Stimulated activated CD4-positive, alpha-beta T cell treated with anti-CD3 and anti-CD28 coated beads, Interleukin-12 subunit alpha, Interleukin-12 subunit beta, amount 100 ng/mL, for 24 hours (primary cell): ENCODE data around the gene KMT2B.

Source experiments
- DNase-seq, 2 experiments: peaks; one replicate each; pipeline ENCODE4 v3.0.0-alpha.2; 2020; ENCODE audit warnings: low read depth in 2 of 2

The KMT2B gene

DNA sequence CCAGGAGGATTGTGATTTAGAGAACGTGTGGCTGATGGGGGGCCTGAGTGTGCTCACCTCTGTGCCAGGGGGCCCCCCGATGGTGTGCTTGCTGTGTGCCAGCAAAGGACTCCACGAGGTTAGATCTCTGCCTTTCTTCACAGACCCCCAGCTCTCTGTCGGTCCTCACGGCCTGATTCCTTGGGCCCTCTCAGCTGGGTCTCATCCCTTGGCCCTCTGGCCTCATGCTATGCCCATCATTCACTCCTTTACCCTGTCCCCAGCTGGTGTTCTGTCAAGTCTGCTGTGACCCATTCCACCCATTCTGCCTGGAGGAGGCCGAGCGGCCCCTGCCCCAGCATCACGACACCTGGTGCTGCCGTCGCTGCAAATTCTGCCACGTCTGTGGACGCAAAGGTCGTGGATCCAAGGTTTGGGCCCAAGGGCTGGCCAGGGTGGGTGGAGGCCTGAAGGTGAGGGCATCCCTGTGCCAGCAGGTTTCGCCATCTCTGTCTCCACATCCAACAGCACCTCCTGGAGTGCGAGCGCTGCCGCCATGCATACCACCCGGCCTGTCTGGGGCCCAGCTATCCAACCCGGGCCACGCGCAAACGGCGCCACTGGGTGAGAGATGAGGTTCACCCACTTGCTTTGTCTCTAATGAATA is 7.5 kb downstream of the KMT2B start:
- DNase-seq = no peak

DNA sequence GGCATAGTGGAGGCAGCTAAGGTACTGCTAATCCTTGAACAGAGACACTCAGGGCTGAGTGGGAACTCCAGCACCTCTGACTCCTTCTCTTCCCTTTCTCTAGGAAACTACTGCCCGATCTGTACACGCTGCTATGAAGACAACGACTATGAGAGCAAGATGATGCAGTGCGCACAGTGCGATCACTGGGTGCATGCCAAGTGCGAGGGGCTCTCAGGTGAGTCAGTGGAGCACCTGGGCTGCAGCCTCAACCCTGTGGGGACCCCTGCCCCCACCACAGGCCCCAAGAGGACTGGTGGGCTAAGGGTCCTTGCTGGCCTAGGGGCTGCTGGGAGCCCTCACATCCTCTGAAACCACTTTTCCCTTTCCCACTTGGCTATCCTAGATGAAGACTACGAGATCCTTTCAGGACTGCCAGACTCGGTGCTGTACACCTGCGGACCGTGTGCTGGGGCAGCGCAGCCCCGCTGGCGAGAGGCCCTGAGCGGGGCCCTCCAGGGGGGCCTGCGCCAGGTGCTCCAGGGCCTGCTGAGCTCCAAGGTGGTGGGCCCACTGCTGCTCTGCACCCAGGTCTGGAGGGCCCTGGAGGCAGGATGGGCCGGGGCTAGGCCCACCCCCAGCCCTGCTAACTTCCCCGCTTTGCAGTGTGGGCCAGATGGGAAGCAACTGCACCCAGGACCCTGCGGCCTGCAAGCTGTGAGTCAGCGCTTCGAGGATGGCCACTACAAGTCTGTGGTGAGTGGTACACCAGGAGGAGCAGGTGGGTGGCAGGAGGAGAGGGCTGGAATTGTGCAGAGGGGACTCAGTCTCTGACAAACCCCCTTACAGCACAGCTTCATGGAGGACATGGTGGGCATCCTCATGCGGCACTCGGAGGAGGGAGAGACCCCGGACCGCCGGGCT is 9.5 kb downstream of the KMT2B start:
- DNase-seq = no peak

DNA sequence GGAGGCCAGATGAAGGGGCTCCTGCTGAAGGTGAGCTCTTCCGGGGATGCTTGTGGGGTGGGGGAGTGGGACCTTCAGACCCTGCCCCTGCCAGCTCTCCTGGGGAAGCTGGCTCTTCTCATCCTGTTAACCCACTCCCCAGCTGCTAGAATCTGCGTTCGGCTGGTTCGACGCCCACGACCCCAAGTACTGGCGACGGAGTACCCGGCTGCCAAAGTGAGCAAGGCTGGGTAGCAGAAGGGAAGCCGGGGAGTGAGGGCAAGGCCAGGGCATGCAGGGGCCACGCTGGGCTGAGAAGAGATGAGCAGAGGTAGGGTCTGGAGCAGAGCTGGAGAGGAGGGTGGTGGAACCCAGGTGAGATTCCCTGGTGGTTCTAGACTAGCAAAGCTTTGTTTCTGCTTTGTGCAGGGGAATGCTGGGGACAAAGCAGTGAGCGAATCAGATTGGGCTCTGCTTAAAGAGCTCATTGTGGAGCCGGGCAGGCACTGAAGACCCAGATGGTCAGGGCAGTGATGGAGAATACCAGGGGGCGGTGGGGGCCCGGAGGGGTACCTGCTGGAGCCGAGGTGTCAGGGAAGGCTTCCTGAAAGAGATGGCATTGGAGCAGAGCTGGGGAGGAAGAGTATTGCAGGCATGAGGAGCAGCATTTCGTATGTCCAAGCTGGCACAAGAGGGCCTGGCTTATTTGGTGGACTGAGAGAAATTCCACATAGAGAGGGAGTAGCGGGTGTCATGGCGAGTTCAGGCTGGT is 10.3 kb downstream of the KMT2B start:
- DNase-seq = no peak

DNA sequence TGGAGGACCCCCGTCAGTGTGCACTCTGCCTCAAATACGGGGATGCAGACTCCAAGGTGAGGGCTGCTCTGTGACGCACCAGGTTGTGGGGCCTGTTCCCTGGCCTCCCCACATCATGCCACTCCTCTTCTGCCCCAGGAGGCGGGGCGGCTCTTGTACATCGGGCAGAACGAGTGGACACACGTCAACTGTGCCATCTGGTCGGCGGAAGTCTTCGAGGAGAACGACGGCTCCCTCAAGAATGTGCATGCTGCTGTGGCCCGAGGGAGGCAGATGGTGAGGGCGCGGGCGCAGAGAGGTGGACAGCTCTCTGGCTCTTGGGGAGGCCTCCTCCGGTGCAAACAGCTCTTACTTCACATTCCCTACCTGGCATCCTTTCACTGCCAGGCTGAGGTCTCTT is 11.2 kb downstream of the KMT2B start:
- no peak for DNase-seq

DNA sequence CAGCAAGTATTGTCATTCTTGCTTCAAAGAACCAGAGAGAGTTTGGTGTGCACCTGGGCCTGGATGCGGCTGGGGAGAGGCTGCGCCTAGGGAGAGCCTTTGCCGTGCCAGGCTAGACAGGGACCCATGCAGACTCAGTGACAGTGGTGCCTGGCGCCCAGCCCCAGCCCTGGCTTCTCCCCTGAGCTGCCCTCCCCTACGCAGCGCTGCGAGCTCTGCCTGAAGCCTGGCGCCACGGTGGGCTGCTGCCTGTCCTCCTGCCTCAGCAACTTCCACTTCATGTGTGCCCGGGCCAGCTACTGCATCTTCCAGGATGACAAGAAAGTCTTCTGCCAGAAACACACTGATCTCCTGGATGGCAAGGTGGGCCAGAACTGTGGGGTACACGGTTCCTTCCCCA is 12.0 kb downstream of the KMT2B start:
- DNase-seq = no peak

DNA sequence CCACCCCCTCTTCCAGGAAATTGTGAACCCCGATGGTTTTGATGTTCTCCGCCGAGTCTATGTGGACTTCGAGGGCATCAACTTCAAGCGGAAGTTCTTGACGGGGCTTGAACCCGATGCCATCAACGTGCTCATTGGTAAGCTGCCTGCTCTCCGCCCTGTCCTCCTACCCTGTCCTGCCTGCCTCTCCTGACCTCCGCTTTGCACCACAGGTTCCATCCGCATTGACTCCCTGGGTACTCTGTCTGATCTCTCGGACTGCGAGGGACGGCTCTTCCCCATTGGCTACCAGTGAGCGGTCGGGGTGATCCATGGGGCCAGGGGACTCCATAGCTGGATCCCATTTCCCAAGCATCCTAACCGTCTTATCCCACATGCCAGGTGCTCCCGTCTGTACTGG is 12.5 kb downstream of the KMT2B start:
- no peak for DNase-seq

DNA sequence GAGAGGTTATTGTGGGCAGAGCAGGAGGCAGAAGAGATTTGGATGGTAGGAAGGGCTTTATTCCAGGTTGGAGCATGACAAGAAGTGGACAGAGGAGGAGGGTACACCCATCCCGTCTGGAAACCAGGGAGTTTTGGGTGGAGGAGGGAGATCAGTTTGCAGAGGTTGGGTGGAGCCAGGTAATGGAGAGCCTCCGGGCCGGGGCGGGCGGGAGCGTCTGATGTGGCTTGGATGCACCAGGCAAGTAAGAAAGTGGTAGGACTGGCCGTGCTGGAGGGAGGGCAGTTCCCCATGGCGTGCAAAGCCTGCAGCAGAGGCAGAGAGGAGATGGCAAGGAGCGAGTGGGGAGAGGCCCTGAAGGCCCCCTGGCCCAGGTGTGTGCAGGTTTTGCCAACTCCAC is 13.6 kb downstream of the KMT2B start:
- no peak for DNase-seq

DNA sequence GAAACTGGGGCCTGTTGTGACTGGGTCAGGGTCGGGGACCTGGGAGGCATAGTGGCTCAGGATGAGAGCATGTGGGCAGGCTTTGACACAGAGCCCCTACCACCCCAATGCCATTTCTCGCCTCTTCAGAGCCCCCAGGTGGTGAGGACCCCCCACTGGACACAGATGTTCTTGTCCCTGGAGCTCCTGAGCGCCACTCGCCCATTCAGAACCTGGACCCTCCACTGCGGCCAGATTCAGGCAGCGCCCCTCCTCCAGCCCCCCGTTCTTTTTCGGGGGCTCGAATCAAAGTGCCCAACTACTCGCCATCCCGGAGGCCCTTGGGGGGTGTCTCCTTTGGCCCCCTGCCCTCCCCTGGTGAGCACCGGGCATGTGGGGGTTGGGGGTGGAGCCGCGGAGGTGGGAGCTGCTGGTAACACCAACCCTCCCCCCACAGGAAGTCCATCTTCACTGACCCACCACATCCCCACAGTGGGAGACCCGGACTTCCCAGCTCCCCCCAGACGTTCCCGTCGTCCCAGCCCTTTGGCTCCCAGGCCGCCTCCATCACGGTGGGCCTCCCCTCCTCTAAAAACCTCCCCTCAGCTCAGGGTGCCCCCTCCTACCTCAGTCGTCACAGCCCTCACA is 14.1 kb downstream of the KMT2B start:
- DNase-seq = no peak

DNA sequence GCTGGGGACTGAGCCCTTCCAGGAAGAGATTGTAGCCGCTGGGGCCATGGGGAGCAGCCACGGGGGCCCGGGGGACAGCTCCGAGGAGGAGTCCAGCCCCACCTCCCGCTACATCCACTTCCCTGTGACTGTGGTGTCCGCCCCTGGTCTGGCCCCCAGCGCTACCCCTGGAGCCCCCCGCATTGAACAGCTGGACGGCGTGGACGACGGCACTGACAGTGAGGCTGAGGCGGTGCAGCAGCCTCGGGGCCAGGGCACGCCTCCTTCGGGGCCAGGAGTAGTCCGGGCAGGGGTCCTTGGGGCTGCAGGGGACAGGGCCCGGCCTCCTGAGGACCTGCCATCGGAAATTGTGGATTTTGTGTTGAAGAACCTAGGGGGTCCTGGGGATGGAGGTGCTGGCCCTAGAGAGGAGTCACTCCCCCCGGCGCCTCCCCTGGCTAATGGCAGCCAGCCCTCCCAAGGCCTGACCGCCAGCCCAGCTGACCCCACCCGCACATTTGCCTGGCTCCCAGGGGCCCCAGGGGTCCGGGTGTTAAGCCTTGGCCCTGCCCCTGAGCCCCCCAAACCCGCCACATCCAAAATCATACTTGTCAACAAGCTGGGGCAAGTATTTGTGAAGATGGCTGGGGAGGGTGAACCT is 14.9 kb downstream of the KMT2B start:
- DNase-seq = no peak

DNA sequence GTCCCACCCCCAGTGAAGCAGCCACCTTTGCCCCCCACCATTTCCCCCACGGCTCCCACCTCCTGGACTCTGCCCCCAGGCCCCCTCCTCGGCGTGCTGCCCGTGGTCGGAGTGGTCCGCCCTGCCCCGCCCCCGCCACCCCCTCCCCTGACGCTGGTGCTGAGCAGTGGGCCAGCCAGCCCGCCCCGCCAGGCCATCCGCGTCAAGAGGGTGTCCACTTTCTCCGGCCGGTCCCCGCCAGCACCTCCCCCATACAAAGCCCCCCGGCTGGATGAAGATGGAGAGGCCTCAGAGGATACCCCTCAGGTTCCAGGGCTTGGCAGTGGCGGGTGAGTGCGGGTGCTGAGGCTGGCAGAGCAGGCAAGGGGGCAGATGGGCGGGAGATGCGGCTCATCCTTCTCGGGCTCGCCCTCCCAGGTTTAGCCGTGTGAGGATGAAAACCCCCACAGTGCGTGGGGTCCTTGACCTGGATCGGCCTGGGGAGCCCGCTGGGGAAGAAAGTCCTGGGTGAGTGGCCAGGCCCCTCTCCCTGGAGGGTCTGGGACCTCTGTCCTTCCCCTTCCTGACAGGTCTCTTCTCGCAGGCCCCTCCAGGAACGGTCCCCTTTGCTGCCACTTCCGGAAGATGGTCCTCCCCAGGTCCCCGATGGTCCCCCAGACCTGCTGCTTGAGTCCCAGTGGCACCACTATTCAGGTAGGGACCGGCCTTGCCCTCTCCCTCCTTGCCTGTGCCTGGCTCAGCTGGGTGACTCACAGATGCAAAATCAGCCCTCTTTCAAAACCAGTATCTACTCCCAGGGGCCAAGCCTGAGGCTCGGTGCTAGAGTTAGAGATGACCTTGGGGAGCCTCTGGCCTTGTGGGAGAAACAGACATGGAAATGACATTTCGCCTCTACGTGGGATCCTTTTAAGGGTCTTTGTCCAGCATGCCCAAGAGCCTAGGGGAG is 15.7 kb downstream of the KMT2B start:
- DNase-seq = no peak

DNA sequence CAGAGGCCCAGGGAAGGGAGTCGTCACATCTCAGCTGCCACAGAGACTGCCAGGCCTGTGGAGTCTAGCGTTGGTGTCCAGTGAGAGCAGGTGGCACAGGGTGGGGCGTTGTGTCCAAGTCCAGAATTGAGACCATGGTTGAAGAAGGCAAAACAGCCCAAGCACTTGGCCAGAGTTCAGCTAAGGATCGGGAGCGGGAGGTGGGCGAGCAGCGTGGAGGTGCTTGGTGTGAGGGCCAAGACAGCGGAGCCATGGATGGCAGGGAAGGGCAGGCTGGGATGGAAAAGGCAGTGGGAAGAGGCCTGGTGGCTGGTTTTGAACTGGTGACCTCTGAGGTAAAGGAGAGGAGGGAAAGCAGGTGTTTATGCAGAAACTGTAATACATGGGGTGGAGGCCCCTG is 16.5 kb downstream of the KMT2B start:
- DNase-seq = no peak

DNA sequence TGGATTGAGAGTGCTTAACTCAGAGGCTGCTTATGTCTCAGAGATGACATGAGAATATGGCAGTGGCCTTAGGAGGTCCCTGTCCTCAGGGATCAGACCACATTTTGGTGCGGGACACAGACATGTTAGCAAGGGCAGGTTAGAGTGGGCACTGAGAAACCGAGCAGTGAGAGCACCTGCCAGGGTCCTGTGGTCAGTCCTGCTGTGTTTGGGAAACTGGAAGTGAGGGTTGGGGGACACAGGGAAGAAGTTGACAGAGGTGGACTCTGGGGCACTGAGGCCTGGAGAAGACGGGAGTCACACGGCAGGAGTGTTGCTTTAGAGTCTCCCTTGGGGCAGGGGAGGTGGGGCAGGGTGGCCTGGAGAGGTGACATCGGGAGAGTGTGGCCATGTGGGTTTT is 17.1 kb downstream of the KMT2B start:
- no peak for DNase-seq

DNA sequence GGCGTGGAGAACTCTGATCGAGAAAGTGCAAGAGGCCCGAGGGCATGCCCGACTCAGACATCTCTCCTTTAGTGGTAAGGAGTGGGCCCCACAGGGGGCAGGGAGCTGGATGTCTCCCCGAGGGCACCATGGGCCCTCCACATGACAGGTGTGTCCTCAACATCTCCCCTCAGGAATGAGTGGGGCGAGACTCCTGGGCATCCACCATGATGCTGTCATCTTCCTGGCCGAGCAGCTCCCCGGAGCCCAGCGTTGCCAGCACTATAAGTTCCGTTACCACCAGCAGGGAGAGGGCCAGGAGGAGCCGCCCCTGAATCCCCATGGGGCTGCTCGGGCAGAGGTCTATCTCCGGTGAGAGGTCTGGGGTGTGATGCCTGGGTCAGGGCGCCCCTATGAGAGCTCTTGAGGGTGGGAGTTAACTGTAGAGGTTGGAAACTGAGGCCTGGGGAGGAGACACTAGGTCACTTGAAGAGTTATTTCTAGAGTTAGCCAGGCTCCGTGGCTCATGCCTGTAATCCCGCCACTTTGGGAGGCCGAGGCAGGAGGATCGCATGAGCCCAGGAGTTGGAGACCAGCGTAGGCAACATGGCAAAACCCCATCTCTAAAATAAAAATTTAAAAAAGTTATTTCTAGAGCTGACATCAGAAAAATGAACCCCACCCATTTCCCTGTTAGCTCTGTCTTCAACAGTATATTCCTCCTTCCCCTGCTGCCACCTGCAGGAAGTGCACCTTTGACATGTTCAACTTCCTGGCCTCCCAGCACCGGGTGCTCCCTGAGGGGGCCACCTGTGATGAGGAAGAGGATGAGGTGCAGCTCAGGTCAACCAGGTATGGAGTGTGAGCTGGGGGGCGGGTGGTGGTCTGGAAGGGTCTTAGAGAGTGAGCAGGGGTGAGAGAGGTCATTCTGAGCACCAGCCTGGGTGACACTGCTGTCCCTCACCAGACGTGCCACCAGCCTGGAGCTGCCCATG is 19.4 kb downstream of the KMT2B start:
- no peak for DNase-seq

DNA sequence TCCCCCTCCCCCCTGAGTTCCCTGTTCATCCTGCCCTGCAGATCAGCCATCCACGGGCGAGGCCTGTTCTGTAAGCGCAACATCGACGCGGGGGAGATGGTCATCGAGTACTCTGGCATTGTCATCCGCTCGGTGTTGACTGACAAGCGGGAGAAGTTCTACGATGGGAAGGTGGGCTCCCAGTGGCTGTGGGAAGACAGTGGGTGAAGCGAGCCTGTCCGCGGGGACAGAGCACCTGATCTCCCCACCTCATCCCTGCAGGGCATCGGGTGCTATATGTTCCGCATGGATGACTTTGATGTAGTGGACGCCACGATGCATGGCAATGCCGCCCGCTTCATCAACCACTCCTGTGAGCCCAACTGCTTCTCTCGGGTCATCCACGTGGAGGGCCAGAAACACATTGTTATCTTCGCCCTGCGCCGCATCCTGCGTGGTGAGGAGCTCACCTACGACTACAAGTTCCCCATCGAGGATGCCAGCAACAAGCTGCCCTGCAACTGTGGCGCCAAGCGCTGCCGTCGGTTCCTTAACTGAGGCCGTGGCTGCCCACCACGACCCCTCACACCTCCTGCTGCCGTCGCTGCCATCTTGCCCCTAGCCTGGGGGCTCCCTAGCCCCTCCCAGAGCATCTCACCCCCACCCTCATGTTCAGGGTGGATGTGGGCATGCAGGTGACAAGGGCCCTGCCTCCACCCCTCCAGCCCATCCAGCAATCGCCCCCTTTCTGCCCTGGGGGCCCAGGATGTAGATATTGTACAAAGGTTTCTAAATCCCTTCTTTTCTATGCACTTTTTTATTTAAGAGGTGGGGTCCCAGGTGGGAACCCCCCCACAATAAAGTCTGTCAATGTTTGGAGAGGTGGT is 20.5 kb downstream of the KMT2B start:
- DNase-seq = no peak

DNA sequence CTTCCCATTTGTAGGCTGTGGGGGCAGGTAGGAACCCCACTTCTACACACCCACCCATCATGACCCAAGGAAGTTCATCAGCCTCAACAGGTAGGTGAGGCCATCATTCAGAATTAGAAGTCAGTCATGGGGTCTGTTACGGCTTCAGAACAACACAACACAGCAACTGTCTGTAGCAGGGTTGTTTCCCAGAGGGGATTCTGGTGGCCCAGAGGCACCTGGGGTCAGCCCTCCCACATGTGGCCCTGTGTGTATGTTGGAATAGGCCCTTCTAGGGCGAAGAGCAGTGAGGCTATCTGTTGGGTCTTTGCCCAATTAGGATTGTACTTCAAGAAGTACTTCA is 21.1 kb downstream of the KMT2B start:
- DNase-seq = no peak

DNA sequence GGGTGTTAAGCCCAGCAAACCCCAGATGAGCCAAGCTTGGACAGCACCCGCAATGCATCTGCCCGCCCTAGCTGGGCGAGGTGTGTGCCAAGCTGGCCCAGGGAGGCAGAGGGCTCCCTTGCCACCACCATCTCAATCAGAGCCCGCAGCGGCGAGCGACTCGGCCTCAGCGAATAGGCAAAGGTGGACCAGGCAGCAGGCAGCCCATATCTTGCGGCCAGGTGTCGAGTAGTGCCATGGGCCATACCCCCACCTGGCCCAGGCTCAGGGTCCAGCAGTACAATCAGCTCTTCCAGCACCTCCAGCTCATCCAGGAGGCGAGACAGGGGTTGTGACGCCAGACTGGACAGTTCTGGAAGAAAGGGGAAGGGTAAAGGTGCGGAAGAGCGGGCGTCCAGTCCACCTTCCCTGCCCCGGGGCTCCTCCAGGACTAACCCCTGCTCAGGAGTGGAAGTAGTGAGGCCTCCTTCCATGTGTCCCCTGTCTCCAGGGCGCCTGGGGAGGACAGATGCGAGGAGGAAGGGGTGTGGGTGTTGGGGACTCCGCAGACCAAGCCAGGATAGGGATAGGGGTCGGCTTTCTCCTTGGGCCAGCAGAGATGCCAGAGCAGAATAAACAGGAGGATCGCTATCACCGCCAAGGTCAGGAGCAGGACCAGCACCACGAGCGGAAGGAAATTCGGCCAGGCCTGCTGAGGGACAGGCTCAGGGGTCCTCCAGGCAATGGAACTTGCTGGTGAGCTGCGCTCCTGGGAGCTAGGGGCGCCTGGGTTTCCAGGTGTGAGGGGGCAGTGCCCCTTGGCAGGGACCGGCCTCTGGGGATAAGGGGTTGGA is 21.7 kb downstream of the KMT2B start:
- DNase-seq = no peak

DNA sequence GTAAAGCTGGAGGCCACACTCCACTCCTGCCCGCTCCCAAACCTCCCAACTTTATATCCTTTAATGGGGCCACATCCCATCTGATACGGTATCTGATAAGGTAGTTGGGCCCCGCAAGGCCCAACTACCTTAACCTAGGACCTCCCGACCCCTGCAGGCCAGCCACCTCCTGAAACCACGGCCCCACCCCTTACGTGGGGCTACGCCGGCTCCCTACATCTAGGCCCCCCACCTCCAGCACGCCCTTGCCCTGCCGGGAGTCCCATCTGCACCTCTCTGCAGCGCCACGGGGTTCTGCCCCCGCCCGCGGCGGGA is 22.3 kb downstream of the KMT2B start:
- no peak for DNase-seq
